Posterior vena cava (tissue), 2 donors: Measurements from ENCODE around the gene ANAPC1. TPM values are rescaled to one million over a fixed set of nuclear protein-coding genes. Genes with fewer than 3 reads are reported as not detected.
"Not testable (repeated sequence)": the region's sequence is repeated elsewhere in the genome, so short reads cannot be mapped to it uniquely, and the experiment has no call there.

Experiments
- DNase-seq: peaks from one replicate; pipeline ENCODE4 v3.0.0-alpha.2; 2020; ENCODE audit warnings: low spot score
- intact Hi-C, 2 donors: fragments of 100-400 bp; cut with DNase I; formaldehyde crosslinking; loops; one replicate each; pipeline versions ENCODE4 v1.14.1 to v1.14.2; 2022 to 2023
- total RNA-seq, 2 donors: library from RNA; stranded (reverse); fragmentation: NEBNext Ultra II Directional; extraction: Animal tissue kit (Norgen Biotek cat#: 25700); gene quantifications; one replicate each; pipeline ENCODE4 v1.2.1, GENCODE V29; 2021
- donor health status: DM: yes; HTN: yes; CAD: no.
- donor health status: DM: yes; HTN: yes; CAD: no.

The ANAPC1 gene
- total RNA-seq, 2 donors from 2014 or later = 25.1 to 30.0 TPM

DNA sequence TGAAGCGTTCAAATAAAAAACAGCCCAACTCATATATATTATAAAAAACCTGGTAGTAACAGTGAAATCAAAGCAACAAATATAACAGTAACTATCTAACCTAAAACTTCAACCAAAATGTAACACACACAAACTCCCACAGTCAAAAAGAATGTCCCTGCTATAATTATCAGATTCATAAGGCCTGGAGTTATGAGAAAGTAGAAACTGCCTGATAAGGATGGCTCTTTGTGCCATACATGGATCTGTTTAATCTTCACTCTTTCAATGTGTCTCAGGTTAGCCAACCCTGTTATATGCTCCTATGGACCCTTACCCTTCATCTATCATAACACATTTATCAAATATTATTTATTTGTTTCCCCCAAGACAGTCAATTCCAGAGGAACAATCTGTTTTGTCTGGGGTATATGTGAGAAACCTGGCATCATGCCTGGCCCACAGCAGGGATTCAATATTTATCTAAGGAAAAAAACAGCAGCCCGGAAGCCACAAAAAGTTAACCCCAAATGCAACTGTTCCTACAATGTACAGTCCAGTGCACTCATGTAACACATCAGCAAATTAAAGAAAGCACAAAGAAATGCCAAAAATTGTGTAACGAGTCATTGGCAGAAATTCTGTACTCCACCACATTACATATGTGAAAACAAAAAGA, 44.2 kb downstream of the ANAPC1 start:
- DNase-seq, intact Hi-C loops: not testable (repeated sequence)

DNA sequence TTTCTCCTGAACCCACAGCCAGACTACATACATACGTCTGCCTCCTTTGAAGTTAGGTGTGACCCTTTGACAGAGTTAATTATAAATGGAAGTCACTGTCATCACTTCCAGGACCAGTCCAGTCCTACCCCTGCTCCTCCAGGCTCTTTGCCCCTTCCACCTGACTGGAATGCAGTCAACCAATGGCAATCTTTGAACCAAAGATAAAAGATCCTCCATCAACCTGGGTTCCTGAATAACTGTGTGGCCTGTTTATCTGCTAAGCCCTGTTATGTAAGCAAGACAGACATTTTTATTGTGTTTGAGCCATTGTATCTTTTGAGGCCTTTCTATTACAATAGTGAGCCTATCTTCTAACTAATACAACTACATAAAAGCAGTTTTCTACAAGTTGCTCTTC, 45.0 kb downstream of the ANAPC1 start:
- DNase-seq, intact Hi-C loops: not testable (repeated sequence)

DNA sequence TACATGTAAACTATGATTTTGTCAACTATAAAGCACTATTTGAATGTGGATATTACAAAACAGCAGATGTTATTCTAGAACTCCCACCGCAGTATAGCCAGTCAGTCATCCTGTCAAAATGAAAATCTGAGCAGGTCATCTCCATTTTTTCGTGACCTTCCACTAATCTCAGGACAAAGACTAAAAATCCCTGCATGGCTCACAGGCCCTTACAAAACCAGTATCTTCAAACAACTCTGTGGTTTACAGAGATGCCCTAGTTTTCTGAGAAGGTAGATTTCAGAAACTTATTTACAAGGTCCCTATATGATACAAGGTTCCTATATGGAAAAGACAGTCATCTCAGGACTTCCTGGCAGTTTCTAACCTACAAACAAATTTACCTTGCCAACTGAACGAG, 49.8 kb downstream of the ANAPC1 start:
- DNase-seq, intact Hi-C loops: not testable (repeated sequence)

DNA sequence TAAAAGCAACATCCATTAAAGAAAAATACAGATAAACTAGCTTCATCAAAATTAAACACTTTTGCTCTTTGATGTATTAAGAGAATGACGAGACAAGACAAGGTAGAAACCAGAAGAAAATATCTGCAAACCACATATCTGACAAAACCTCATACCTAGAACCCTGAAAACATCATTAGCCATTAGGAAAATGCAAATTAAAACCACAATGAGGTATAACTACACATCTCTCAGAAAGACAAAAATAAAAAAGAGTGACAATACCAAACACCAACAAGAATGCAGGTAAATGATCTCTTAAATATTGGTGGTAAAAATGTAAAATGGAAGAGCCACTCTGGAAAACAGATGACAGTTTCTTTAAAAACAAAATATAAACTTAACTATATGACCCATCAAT, 53.5 kb downstream of the ANAPC1 start:
- not testable (repeated sequence) for DNase-seq

DNA sequence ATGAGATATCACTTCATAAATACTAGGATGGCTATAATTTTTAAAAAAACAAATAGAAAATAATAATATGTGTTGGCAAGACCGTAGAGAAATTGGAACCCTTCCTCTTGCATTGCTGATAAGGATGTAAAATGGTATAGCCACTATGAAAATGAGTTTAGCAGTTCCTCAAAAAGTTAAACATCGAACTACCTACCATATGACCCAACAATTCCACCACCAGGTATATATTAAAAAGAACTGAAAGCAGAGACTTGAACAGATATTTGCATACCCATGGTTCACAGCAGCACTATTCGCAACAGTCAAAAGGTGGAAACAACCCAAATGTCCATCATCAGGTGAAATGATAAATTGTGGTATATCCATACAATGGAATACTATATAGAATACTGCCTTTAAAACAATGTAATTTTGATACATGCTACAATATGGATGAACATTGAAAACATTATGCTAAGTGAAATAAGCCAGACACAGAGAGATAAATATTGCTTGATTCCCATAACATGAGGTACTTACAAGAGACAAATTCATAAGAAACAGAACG, 55.7 kb downstream of the ANAPC1 start:
- intact Hi-C loops, DNase-seq: not testable (repeated sequence)

More for the DNA sequence above, 53.5 kb downstream of the ANAPC1 start:
- intact Hi-C loops = not testable (repeated sequence)

DNA sequence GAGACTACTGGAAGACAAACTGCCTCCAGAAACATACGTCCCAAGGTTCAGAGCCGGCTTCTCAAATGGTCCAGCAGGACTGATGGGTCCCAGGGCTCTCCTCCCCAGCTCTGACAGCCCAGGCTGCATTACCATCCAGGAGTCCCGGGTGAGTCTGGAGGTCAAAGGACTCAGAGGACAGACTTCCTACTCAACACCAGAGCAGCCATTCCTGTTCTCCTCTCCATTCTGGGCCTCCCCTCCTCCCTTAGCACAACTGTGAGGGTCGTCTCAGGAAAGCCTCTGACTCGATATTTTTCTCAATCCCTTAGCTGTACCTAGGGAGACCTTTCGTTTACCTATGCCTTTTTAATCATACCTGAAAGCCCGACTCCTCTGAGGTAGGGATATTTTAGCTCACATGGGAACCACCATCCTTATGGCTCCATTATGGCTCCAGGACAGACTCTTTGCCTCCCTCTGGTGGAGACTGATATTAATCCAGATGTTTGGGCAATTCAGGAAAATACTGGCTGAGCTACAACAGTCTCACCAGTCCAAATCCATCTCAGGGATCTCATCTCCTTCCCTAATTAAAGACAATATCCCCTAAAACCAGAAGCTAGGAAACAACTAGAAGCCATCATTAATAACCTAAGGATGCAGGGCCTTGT, 70.9 kb downstream of the ANAPC1 start:
- DNase-seq, intact Hi-C loops: not testable (repeated sequence)

DNA sequence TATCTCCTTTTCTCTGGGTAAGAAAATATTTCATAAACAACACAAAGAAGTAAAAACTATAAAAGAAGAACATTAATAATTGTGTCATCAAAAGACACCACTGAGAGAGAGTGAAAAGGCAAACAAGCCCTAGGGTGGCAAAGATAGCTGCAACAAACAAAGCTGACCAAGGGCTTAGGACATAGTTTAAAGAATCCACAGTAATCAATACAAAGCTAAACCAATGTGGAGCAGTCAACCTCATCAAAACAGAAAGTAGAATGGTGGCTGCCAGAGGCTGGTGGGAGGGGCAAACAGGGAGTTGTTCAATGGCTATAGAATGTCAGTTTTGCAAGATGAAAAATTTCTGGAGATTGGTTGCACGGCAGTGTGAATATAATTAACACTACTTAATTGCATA, 93.4 kb downstream of the ANAPC1 start:
- DNase-seq, intact Hi-C loops: not testable (repeated sequence)

DNA sequence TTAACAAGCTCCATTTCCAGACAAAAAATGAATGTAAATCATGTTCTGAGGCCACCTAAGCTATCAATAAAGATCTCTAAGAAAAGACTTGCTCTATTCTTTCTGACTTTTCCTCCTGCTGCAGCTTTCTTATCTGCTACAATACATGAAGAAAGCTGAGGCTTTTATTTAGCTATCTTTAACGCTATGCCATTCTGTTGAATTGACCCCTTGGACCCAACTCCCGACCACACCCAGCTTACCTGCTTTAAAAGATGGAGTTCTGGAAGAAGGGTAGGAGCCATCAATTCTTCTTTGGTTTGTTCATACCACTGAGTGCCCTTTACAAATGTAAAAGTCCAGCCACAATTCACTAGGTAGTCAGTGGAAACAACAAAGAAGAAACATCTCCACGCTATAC, 99.9 kb downstream of the ANAPC1 start:
- intact Hi-C loops, DNase-seq: not testable (repeated sequence)

DNA sequence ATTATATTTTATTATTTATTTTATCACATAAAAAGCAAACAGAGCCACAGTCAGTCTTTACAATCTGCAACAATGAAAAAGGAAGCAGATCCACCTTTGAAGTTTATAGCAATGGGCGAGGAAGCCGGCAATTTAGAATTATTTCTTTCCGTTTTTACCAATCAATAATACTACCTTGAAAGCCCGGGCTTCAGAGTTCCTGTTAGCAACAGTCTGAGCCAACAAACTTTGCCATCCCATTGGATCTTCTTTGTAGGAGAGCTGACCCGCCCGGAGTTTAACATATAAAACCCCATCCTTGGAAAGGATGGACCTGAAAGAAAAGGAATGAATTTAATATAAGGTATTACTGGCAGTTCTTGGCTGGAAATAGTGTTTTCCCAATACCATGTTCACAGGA, 101.8 kb downstream of the ANAPC1 start:
- intact Hi-C loops, DNase-seq: not testable (repeated sequence)

DNA sequence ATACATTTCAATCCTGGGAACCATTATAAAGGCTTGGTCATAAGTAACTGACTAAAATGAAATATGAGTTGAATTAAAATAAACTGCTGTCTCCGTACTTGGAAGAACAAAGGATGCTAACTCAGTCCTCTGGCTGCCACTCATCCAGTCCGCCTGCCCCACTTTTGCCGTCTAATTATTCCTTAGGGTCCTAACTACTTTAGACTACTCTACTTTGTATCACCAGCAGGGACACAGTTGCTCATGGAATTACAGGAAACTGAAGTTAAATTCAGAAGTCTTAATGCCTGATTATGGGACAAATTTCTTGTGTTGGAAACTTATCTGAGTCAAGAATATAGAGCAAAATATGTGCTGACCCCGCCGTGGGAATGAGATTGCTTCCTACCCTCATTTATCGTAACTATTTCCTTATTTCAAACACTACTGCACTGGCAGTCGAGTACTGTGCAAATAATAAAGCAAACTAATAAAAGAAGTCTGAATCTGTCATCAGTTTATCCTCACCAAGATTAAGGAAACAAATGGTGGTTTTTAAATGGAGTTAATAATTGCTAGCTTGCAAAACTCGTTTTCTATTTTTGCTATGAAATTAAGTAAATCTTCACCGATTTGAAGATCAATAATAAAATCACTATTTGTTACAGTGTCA, 102.4 kb downstream of the ANAPC1 start:
- DNase-seq, intact Hi-C loops: not testable (repeated sequence)

DNA sequence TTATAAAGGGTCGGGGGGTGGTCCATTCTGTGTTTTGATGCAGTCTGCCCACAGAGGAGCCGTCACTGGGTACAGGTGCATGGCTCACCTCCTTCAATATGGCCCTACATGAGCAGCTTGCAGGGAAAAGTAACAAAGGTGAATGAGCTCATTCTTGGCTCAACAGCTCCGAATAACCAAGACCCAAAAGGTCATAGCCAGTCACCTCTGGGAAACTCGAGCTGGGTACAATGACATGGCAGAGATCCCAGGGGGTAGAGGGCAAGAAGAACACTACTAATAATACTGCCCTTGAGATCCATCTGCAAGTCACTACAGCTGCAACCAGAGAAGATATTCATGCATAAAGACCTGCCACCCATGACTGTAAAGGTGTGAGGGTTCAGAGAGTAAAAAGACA, 106.8 kb downstream of the ANAPC1 start:
- intact Hi-C loops, DNase-seq: not testable (repeated sequence)

DNA sequence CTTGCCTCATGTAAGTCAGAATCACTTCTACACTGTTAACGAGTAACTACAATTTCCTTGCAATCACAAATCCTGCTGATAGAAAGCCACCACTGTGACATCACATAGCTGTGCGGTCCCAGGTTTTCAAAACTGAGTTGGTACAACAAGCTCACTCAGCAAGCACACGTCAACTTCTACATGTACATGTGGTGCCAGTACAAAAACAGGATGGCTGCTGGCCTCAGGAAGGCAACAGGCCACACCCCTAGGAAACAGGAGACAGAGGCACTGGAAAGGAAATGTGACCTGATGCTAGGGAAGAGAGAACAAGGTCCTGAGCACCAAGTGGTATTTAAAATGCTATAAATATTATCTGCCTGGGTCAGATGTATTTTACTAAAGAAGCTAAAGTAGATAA, 107.7 kb downstream of the ANAPC1 start:
- DNase-seq, intact Hi-C loops: not testable (repeated sequence)

DNA sequence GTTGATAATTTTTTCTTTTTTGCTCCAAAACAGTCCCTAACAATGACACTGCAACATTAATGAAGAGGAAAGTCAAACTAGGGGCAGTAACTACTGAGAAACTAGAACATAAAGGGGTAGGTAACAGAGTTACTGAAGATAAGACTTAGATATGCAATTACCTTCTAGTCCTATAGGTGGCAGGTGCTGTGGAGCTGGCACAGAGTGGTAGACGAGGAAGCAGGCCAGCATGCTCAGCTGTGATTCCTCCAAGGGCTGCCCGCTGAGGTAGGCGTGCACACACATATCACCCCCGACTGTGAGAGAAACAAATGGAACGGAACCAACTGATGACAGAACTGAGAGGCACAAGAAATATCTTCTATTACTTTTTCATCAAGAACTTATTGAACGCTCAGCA, 111.8 kb downstream of the ANAPC1 start:
- DNase-seq, intact Hi-C loops: not testable (repeated sequence)

DNA sequence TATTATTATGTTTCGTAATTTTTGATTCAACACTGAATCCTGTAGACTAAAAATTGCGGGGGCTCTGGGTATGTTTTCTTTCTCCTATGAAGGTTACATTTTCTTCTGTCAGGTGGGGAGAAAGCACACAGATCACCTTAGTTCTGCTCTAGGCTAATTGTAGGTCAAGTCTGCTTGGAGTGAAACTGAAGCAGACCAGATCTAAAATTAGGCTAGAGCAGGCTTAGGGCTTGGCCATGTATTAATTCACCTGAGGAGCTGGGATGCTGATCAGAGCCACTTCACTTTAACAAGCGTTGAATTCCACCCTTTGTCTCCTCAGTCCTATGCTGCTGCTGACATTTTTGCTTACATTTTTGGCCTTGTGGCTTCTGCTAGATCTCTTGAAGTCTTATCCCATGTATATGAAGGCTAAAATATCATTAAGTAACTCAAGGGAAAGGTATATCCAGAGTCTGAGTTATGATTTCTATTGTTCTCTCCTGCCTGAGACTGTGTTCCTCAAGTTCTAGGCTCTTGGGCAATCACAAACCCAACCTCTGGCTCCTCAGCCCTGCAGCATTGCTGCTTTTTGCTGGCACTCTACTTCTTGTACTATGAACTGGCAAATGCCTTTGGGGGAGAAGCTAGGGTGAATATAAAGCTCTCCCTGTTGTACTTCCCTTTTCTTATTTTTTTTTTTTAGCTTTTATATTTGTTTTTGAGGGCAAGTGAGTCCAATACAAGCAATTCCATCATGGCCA, 112.9 kb downstream of the ANAPC1 start:
- intact Hi-C loops, DNase-seq: not testable (repeated sequence)

DNA sequence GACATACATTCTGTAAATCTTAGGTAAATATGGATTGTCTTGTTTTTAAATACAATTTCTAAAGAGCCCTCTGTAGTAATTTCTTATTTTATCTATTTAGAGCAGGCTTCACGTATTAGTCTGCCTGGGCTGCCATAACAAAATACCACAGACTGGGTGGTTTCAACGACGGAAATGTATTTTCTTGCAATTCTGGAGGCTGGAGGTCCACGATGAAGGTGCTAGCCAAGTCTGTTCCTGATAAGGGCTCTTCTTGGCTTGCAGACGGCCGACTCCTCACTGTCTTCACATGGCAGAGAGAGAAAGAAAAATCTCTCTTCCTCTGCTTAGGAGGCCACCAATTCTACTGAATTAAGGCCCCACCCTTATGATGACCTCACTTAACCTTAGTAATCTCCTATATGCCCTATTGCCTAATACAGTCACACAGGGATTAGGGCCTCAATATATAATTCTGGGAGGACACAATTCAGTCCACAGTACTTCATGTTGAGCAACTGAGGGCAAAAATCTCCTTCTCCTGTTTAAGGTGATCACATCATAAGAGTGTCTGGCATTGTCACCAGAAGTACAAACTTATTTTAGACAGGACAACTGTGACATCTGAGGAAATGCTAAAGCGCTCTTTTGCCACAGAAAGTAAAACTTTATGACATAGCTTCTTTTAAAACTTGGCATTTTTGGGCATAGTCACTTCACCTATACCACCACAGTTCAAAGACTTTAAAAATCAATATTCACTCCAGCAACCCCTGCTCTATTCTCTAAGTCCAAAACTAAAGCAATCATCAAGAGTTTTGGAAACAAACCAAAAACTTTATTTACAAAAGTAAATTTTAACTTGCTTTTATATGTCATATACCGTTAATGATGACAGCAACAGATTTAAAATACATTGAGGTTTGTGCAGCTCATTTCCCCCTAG, 115.5 kb downstream of the ANAPC1 start:
- DNase-seq, intact Hi-C loops: not testable (repeated sequence)

DNA sequence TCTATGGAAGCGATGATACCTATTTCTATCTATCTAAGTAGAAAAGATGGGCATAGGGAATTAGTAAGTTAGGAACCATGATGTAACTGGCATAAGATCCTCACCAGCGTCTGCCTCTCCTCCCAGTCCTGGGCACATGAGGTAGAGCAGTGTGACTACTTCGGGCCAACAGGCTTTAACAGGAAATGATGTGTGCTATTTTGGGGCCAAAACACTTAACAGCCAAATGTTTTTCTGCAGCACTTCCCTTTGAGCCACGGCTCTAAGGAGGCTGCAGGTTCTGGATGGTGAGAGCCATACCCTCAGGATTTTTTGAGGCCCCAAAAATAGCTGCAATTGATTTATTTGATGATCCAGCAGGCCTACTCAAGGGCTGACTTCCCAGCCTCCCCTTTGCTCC, 116.9 kb downstream of the ANAPC1 start:
- intact Hi-C loops = not testable (repeated sequence)

DNA sequence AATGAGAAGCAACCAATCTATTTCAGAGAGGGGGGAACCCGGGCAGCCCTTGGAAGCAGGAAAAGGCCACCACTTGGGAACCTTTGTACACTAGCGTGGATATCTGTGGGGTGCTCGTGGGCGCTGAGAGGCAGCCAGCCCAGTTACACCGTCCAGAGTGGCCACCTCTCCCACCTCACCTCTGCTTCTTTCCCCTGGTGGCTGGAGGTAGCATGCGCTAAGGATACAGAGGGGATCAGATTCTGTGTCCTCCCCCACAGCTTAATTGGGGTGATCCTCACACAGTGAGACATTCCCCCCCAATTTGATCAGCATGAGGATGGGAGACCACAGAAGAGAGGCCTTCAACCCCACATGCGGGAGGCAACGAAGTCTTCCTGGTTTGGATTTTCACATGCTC, 117.7 kb downstream of the ANAPC1 start:
- intact Hi-C loops, DNase-seq: not testable (repeated sequence)

More for the DNA sequence above, 116.9 kb downstream of the ANAPC1 start:
- DNase-seq = not testable (repeated sequence)

DNA sequence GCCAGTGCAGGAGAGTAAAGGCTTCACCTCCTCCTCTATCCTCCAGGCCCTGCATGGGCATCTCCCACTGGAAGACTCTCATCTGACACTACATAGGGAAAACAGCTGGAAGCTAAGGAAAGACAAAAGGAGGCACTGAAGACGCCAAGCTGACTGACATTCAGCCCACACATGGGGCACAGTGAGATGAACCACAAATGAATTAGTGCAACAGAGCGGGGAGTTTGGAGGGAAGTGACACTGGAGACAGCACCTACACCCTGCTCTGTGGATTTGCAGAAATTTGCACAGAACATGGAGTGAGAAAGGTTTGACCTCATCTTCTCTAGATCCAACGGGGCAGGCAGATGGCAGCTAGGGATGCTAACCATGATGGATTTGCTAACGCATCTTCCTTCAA, 119.8 kb downstream of the ANAPC1 start:
- intact Hi-C loops = not testable (repeated sequence)

More for the DNA sequence above, 119.8 kb downstream of the ANAPC1 start:
- not testable (repeated sequence) for DNase-seq
